Brain microvascular endothelial cell (primary cell): Measurements from ENCODE around the gene ALKAL2.
"Not testable (repeated sequence)": the region's sequence is repeated elsewhere in the genome, so short reads cannot be mapped to it uniquely, and the experiment has no call there.

Experiments used
- DNase-seq: peaks from one replicate; pipeline ENCODE4 v3.0.0-alpha.2; 2020
- H3K27ac ChIP-seq: fragments of 250-450 bp; sonication (Bioruptor Pico); 2 replicates; pipeline ENCODE4 v1.5.1; 2020; ENCODE audit warnings: mild to moderate bottlenecking, moderate library complexity
- H3K27me3 ChIP-seq: fragments of 250-450 bp; sonication (Bioruptor Pico); replicated peaks from 2 replicates; pipeline ENCODE4 v1.5.1; 2020; ENCODE audit warnings: mild to moderate bottlenecking
- H3K36me3 ChIP-seq: fragments of 250-450 bp; sonication (Bioruptor Pico); replicated peaks from 2 replicates; pipeline ENCODE4 v1.5.1; 2020; ENCODE audit warnings: mild to moderate bottlenecking
- H3K4me3 ChIP-seq: 2 replicates; pipeline ENCODE4 v1.5.1; 2011; ENCODE audit warnings: low read depth, mild to moderate bottlenecking, control low read depth, low read length, moderate library complexity
- in situ Hi-C: cut with HindIII; loops from 2 replicates; pipeline ENCODE4 v1.10.0; 2017; ENCODE audit warnings: low sequenced_read_pairs, low pct_ligation_motif_present
- TF ChIP-seq, protein P1 (sequence below): IDR thresholded peaks from 2 replicates; pipeline ENCODE4 v1.5.1; 2011; ENCODE audit warnings: low read depth, mild to moderate bottlenecking, moderate library complexity, low read length, control low read depth, inconsistent platforms; ENCODE audit errors: missing control alignments

Gene ALKAL2, protein sequence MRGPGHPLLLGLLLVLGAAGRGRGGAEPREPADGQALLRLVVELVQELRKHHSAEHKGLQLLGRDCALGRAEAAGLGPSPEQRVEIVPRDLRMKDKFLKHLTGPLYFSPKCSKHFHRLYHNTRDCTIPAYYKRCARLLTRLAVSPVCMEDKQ

DNA sequence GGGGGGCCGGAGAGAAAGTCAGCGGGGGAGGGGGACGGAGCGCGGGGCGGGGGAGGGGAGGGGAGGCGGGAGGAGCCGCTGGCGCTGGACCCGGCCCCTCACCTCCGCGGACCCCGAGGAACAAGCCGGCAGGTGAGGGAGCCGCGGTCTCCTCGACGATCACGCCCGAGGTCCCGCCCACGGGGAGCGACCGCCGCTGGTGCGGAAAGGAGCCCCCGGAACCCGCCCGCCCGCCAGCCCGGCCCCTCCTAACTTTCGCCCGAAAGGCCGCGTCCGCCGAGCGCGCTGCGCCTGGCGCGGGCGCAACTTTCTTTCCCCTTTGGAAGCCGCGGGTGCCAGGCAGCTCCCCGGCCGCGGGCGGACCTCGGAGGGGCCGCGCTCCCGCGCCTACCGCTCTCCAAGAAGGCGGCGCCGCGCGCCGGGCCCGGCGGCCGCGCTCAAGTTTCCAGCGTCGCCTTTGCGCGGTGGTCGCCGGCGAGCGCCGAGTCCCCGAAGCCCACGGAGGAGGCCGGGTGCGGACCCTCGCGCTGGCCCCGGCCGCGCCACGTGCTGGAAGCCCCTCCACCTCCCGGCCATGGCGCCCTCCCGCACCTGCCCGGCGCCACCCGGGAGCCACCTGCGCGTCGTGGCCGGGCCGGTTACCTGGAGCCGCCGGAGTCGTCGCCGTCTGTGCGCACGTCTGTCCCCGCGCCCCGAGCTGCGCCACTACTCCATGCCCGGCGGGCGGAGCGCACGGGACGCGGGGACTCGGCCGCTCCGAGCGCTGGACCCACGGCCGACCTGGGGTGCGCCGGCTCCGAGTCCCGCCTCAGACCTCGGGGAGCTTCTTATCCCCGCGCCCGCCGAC, at the start of gene ALKAL2:
TSS of gene ALKAL2 (minus strand) at position 181 of the 847 bp plus-strand sequence. CDS start 256 bp downstream, outside the sequence.
- Histone ChIP-seq H3K36me3 (no peaks in the 10 kb centered on the region), H3K4me3 (peak within 1 kb of the TSS; percentile 16), H3K27ac (no peak within 1 kb of the TSS), H3K27me3 (peaks cover 16% of the 10 kb centered on the region)
- in situ Hi-C loops = no loop called here
- DNase-seq = no peak
- TF ChIP-seq, protein P1, sequence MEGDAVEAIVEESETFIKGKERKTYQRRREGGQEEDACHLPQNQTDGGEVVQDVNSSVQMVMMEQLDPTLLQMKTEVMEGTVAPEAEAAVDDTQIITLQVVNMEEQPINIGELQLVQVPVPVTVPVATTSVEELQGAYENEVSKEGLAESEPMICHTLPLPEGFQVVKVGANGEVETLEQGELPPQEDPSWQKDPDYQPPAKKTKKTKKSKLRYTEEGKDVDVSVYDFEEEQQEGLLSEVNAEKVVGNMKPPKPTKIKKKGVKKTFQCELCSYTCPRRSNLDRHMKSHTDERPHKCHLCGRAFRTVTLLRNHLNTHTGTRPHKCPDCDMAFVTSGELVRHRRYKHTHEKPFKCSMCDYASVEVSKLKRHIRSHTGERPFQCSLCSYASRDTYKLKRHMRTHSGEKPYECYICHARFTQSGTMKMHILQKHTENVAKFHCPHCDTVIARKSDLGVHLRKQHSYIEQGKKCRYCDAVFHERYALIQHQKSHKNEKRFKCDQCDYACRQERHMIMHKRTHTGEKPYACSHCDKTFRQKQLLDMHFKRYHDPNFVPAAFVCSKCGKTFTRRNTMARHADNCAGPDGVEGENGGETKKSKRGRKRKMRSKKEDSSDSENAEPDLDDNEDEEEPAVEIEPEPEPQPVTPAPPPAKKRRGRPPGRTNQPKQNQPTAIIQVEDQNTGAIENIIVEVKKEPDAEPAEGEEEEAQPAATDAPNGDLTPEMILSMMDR = no peak

DNA sequence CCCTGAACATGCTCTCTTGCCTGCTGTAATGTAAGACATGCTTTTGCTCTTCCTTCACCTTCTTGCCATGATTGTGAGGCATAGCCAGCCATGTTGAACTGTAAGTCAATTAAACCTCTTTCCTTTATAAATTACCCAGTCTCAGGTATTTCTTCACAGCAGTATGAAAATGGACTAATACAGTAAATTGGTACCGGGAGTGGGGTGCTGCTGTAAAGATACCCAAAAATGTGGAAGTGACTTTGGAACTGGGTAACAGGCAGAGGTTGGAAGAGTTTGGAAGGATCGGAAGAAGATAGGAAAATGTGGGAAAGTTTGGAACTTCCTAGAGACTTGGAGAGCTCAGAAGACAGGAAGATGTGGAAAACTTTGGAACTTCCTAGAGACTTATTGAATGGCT, 49.1 kb upstream of the ALKAL2 start:
- in situ Hi-C loops, H3K27me3 ChIP-seq, H3K27ac ChIP-seq, DNase-seq, H3K36me3 ChIP-seq, H3K4me3 ChIP-seq: not testable (repeated sequence)

DNA sequence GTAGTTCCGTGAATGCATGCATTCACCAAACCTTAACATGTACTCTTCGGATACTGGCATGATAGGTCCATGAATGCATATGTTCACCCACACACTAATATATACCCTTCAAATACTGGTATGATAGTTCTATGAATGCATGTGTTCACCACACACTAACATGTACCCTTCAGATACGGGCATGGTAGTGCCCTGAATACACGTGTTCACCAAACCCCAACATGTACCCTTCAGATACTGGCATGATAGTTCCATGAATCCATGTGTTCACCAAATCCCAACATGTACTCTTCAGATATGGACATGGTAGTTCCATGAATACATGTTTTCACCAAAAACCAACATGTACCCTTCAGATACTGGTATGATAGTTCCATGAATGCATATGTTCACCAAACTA, 48.5 kb upstream of the ALKAL2 start:
- TF ChIP-seq, protein P1 = no peak
- in situ Hi-C loops = no loop called here
- no peak overlapping the region for H3K27ac ChIP-seq
- DNase-seq = no peak
- no peaks in the 10 kb centered on the region for H3K27me3 ChIP-seq
- no peaks in the 10 kb centered on the region for H3K36me3 ChIP-seq
- H3K4me3 ChIP-seq = no peak overlapping the region

DNA sequence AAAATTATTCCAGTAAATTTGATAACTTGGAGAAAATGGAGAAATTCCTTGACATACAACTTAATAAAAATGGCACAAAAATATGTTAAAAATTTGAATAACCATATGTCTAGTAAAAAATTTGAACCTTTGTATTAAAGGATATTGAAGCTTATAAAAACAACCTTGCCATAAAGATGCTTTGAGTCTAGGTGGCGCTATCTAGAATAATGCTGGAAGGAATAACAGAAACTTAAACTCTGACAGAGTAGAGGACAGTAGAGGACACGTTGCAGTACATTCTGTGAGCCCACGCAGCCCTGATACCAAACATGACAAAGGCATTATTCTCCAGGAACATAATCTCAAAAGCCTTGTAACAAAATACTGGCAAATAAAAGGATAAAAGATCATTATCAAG, 44.7 kb upstream of the ALKAL2 start:
- H3K27ac ChIP-seq = no peak overlapping the region
- in situ Hi-C loops = no loop called here
- H3K4me3 ChIP-seq = no peak overlapping the region
- no peak for DNase-seq
- H3K36me3 ChIP-seq = no peaks in the 10 kb centered on the region
- TF ChIP-seq, protein P1 = peak; percentile 15
- no peaks in the 10 kb centered on the region for H3K27me3 ChIP-seq

DNA sequence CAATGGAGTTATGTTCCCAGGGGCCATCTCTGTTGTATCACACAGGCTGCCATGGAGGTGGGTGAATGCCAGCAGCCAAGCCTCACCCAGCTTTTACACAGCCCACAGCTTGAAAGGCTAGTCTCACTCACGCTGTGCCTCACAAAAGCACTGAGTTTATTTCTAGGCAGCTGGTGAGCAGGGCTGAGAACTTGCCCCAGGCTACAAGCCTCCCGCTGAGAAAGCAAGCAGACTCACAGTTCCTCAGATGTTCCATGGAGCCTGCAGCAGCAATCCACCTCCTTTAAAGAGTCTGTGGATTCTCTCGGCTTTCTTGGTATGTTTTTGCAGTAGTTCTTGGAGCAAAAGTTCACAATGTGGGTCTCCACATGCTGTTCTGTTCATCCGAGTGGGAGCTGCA, 40.9 kb upstream of the ALKAL2 start:
- in situ Hi-C loops = no loop called here
- Histone ChIP-seq H3K27me3 (no peaks in the 10 kb centered on the region), H3K4me3 (no peak overlapping the region), H3K27ac (no peak overlapping the region), H3K36me3 (no peaks in the 10 kb centered on the region)
- DNase-seq = peak; percentile 14
- TF ChIP-seq, protein P1 = no peak

DNA sequence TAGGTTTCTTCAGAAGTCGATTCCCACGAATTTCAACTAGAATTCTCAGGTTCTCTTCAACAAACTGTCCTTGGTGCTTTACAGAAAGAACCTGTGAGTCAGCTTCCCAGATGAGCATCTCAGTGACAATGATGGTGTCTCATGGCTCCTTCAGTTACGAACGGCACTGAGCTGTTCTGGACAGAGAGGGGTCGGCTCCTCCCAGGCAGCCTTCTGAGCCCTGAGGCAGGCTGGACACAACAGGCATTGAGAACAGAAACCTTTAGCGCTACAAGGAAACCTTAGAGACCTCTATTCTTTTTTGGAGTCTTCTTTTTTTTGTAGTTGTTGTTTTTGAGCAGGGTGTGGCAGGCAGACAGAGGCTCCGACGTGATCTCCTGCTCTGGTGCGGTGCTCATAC, 35.1 kb upstream of the ALKAL2 start:
- no peak overlapping the region for H3K4me3 ChIP-seq
- H3K36me3 ChIP-seq = no peaks in the 10 kb centered on the region
- in situ Hi-C loops = no loop called here
- TF ChIP-seq, protein P1 = no peak
- no peaks in the 10 kb centered on the region for H3K27me3 ChIP-seq
- DNase-seq = no peak
- no peak overlapping the region for H3K27ac ChIP-seq
